LNCaP clone FGC (cell line): Measurements from ENCODE around the gene SF3B1.
"Not testable (repeated sequence)": the region's sequence is repeated elsewhere in the genome, so short reads cannot be mapped to it uniquely, and the experiment has no call there.

ENCODE experiments used
- DNase-seq: peaks from one replicate; pipeline ENCODE4 v3.0.0-alpha.2; 2011; ENCODE audit warnings: low read depth
- H3K4me3 ChIP-seq: 2 replicates; pipeline ENCODE4 v1.5.1; 2011; ENCODE audit warnings: mild to moderate bottlenecking, low read depth, low read length, control low read depth
- CTCF ChIP-seq: IDR thresholded peaks from 2 replicates; pipeline ENCODE4 v1.5.1; 2012; ENCODE audit warnings: mild to moderate bottlenecking; ENCODE audit not compliant: control insufficient read depth, insufficient read depth; ENCODE audit errors: extremely low read depth

SF3B1 gene

GRCh38 chr2:197398913-197399312 lies 35.9 kb downstream of the SF3B1 start:
- no peak for DNase-seq
- no peak overlapping the region for H3K4me3 ChIP-seq
- no peak for TF ChIP-seq CTCF

- no peak for TF ChIP-seq CTCF
- no peak for DNase-seq
- H3K4me3 ChIP-seq: no peak overlapping the region
Measured at GRCh38 chr2:197391220-197391717, 43.6 kb downstream of the SF3B1 start.

GRCh38 chr2:197388866-197389587 lies 45.8 kb downstream of the SF3B1 start:
- no peak for TF ChIP-seq CTCF
- DNase-seq: no peak
- no peak overlapping the region for H3K4me3 ChIP-seq

GRCh38 chr2:197387179-197387578 lies 47.6 kb downstream of the SF3B1 start:
- no peak for DNase-seq
- TF ChIP-seq CTCF: no peak
- H3K4me3 ChIP-seq: no peak overlapping the region

- DNase-seq: no peak
- H3K4me3 ChIP-seq: no peak overlapping the region
- no peak for TF ChIP-seq CTCF
Measured at GRCh38 chr2:197386242-197386641, 48.6 kb downstream of the SF3B1 start.

GRCh38 chr2:197383825-197384224 lies 51.0 kb downstream of the SF3B1 start:
- no peak for DNase-seq
- H3K4me3 ChIP-seq: no peak overlapping the region
- no peak for TF ChIP-seq CTCF

GRCh38 chr2:197381641-197382040 lies 53.2 kb downstream of the SF3B1 start:
- no peak for TF ChIP-seq CTCF
- no peak for DNase-seq
- H3K4me3 ChIP-seq: no peak overlapping the region

- not testable (repeated sequence) for H3K4me3 ChIP-seq, DNase-seq
Measured at GRCh38 chr2:197379918-197380309, 54.9 kb downstream of the SF3B1 start.

GRCh38 chr2:197379308-197379917 lies 55.4 kb downstream of the SF3B1 start:
- DNase-seq, H3K4me3 ChIP-seq: not testable (repeated sequence)
